GM13976 (cell line): ENCODE measurements around the gene PPP1R9A.
"Not testable (repeated sequence)": the region's sequence is repeated elsewhere in the genome, so short reads cannot be mapped to it uniquely, and the experiment has no call there.

Experiments
- DNase-seq: peaks from one replicate; pipeline ENCODE4 v3.0.0; 2012; ENCODE audit warnings: low spot score
- CTCF ChIP-seq: IDR thresholded peaks from 2 replicates; pipeline ENCODE4 v1.5.1; 2012; ENCODE audit warnings: borderline replicate concordance, mild to moderate bottlenecking; ENCODE audit not compliant: insufficient read depth; ENCODE audit errors: extremely low read depth, missing control alignments, control extremely low read depth
- in situ Hi-C: fragments of 300-500 bp; cut with MboI; formaldehyde crosslinking; loops from one replicate; pipeline ENCODE4 v1.12.0; 2022; ENCODE audit warnings: low sequenced_read_pairs, mixed read lengths, inconsistent platforms; ENCODE audit not compliant: unreplicated experiment

The PPP1R9A gene

DNA sequence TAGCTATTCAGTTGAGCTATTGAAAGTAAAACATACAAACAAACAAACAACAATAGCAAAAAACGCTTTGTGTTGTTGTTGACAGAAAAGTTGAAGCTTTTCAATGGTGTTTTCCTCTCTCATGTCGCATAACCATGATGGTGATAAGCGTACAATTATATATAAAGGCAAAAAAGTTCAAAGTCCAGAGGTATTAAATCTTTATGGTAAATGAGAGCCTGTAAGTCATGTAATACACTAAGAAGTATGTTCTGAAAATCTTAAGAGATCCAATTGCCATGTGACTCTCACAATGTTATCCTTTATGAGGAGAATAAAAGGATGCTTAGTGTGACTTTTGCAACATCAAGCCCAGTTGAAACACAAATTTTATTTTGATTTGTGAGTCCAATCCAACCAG lies 93.9 kb downstream of the PPP1R9A start:
- TF ChIP-seq CTCF: no peak
- in situ Hi-C loops: no loop called here
- DNase-seq: no peak

DNA sequence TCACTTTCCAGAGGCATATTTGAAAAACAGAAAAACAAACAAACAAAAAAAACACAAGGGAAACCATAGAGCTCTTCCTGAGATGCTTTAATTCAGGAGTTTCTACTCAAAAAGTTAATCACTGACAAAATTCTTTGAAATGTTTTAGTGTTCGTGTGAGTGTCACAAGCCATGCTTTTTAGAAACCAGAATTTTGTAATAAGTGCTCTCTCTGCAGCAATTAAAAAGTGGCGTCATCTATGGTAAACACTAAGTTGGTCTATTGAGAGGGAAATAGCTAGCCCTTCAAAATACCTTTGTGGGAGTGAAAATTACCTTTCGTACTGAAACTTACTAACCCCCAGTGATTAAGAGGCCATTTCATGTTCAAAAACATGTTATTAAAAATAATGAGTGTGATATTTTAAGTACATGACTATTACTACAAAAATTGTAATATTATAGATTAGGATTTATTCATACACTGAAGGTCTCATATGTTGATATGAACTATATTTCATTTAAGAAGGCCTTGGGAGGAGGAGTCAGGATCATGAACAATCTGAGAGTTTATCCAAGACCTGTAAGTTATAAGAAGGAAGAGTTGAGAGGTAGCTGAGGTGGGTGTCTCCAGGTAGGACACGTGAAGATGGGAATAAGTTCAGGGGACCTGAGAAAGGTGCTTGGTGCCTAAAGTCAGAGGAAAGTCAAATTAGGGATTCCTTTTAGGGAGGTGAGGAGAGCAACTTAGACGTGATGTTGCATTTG lies 94.6 kb downstream of the PPP1R9A start:
- no peak for DNase-seq
- in situ Hi-C loops: no loop called here
- no peak for TF ChIP-seq CTCF

DNA sequence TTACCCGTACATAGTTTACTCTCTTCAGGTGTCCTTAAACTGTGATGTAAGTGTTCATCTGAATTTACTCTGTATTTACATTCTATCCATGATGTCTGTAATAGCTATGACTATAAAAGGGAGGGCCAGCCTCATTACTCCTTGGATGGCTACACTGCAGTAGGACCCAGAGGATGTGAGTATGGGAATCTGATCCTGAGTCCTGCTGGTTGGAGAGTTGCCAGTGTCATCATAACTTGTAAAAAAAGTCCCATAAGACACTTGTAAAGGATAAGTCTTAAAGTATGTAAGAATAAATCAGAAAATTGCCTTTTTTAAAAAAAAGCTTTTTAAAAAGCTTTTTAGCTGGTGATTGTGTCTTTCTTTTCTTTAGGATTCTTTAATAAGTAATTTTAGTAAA lies 95.4 kb downstream of the PPP1R9A start:
- no peak for TF ChIP-seq CTCF
- in situ Hi-C loops: no loop called here
- no peak for DNase-seq

DNA sequence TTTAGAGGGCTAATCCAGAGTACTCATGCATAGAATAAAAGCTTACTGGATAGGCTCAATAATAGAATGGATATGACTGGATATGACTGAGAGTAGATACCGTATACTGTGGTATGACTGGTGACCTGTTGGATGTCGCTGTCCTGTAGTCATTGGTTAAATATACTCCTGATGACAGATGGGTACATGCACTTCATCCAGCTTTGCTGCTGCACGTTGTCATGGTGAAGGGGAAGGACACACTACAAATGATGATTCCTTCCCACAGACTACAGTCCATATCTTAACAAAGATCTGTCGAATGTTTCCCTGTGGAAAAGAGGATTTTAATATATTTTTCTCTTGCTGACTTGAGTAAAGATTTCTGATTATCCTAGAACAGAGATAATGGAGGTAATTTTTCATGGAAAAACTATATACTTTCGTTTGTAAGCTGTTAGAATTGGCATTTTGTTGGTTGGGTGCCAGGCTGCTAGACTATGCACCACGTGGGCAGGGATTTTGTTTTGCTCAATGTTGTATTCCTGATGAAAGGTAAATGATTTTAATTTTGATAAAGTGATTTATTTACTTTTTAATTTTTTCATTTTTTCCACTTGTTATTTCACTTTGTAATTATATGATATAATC lies 97.3 kb downstream of the PPP1R9A start:
- TF ChIP-seq CTCF: no peak
- in situ Hi-C loops: no loop called here
- no peak for DNase-seq

- TF ChIP-seq CTCF: no peak
- in situ Hi-C loops: no loop called here
- no peak for DNase-seq
Measured at GRCh38 chr7:95006010-95006409, 98.6 kb downstream of the PPP1R9A start.

GRCh38 chr7:95008773-95009172 lies 101.4 kb downstream of the PPP1R9A start:
- in situ Hi-C loops, DNase-seq: not testable (repeated sequence)

GRCh38 chr7:95011146-95011928 lies 103.9 kb downstream of the PPP1R9A start:
- in situ Hi-C loops: no loop called here
- TF ChIP-seq CTCF: no peak
- no peak for DNase-seq
